Renal cortex interstitium (tissue), 11 donors: ENCODE results near the gene RAD51AP1. TPM values are rescaled to one million over a fixed set of nuclear protein-coding genes. Genes with fewer than 3 reads are reported as not detected.

Experiments
- DNase-seq, 11 donors: peaks; one replicate each; pipeline ENCODE4 v3.0.0-alpha.2; 2013; ENCODE audit warnings: low read depth in 9 of 11, low spot score in 4 of 11; ENCODE audit errors: extremely low read depth in 1 of 11
- polyA plus RNA-seq, 3 donors: library from polyadenylated mRNA; unstranded; fragments of 120-200 nt; gene quantifications; one replicate each; pipeline ENCODE4 v1.2.1, GENCODE V29; 2013; ENCODE audit not compliant: insufficient read length in 3 of 3

The RAD51AP1 gene
- polyA plus RNA-seq, 3 donors: 22.7 to 37.1 (median 29.0) TPM

GRCh38 chr12:4535092-4535491 lies 3.6 kb upstream of the RAD51AP1 start:
- DNase-seq: no peak

GRCh38 chr12:4535871-4536270 lies 2.8 kb upstream of the RAD51AP1 start:
- no peak for DNase-seq

GRCh38 chr12:4539167-4539870 lies 629 bp downstream of the RAD51AP1 start:
- DNase-seq: no peak

- no peak for DNase-seq
Observed at GRCh38 chr12:4540170-4540569, 1.5 kb downstream of the RAD51AP1 start.

- no peak for DNase-seq
Observed at GRCh38 chr12:4540638-4541037, 1.9 kb downstream of the RAD51AP1 start.

- DNase-seq: no peak
Observed at GRCh38 chr12:4545195-4545594, 6.5 kb downstream of the RAD51AP1 start.

GRCh38 chr12:4552191-4552590 lies 13.5 kb downstream of the RAD51AP1 start:
- no peak for DNase-seq

GRCh38 chr12:4553943-4554342 lies 15.3 kb downstream of the RAD51AP1 start:
- no peak for DNase-seq

DNA sequence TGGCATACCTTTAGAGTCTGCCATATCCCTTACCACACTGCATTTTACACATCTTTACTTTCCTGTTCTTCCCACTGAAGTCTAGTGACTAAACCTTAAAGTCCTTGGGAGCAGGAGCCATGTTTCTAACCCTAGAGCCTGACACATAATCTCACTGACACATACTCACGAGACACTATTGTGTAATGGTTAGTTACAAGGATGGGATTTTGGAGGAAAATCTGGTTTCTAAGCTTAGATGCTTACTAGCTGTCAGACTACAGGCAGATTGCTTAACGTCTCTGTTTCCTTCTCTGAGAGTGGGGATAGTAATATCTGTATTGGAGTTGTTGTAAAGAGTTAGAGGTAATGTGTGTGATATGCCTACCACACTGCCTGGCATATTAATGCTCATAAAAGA lies 17.1 kb downstream of the RAD51AP1 start:
- DNase-seq: no peak

DNA sequence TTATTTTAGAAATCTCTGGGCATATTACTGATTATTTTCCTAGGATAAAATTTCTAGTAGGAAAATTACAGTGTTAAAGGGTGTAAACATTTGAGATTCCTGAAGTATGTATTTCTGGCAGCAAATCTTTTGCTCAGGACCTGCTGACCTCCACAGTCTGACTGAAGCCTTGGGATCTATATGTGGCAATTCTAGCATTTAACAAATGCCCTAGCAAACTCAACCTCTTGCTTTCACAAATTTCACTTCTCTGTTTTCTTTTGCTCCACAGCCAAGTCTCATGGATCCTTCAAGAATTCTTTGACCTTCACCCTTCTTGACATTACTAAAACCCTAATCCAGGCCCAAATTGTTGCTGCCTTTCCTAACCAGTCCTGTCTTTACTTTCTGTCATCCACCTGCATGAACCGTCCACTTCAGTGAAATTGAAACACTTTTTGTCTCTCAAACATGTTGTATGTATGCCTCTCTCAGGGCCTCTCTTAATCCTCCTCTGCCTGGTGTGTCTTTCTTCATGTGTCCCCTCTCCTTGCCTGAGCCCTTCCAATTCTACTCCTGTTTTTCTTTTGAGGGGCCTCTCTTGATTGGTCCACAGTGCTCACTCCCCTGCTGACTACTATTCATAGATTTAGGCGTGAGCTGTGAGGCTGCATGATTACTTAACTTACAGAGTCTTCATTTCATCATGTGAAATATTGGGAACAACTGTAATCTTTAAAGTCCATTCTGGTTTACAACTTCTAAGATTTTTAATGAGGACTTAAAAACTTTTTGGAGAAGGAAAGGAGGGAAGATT lies 18.2 kb downstream of the RAD51AP1 start:
- no peak for DNase-seq

DNA sequence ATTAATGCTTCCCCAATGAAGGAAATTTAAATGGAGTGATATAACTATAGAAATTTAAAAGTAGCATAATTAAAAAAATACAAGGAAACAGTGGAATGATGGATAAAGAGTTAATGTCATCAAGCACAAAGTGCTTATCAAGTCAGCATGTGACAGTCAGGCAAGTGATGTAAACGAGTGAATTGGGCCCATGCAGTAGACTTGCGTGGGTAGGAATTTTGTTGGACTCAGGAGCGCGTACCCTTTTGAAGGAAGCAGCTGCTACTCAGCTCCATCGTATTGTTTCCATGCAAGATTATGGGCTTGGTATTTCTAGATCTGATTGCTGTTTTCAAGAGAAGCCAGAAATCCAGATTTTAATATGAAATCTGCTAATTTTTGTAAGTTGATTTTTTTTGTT lies 18.9 kb downstream of the RAD51AP1 start:
- DNase-seq: no peak

- DNase-seq: no peak
Observed at GRCh38 chr12:4558171-4558570, 19.5 kb downstream of the RAD51AP1 start.

- peak; percentile 65 to 87 (median 82) for DNase-seq
Observed at GRCh38 chr12:4562034-4562657, 23.5 kb downstream of the RAD51AP1 start, which contains the start of gene DYRK4. TSS of gene DYRK4 (plus strand) at chr12:4562208. CDS start at chr12:4562246, 38 bp downstream.

DNA sequence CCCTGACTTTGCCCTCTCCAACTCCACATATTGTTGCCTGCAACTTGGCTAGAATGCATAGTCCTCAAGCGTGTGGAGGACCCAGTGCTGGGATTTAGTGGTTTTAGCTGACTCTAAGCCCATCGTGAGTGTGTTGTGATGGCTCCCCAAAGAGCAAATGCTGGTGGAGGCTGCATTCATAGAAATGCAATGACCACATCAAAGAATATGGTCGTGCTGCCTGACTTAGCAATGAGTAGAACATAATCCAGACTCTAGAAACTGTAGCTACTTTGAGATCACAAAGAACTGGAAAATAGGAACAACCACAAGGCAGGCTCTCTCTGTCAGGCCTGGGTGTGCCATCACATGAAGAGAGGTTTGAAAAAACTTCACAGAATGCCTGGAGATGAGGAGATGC lies 24.6 kb downstream of the RAD51AP1 start:
- DNase-seq: no peak

DNA sequence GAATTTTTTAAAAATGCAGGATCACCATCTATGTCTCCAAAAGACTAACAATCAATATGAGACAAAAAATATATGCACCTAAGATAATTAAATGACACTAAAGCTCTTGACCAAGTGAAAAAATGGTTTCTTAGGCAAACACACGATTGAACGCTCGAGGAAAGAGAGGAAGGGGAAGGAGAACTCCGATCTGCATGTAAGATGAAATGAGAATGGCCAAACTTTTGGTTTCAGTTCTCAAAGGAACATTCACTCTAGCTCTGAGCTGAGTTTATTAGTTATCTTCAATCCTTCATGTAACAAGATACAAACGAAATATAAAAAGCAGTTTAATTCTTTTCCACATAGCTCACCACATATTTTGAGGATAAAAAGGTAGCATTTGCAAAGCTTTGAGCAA lies 26.1 kb downstream of the RAD51AP1 start:
- DNase-seq: no peak

DNA sequence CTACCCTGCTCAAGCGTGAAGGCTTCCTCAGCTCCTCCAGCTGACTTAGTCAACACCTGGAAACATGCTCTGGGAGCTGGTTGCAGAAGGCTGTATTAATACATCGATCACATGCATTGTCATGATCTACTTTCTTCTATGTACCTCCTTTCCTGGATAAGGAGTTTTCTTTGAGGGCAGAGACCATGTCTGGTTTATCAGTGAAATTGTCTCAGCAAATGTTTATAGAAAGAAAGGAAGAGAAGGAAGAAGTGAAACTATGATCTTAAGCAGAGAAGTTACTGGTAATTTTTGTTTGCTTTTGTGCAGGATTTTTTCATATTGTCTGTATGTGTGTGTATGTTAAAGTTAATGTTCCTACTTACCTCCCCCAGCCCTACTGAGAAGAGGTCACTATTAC lies 27.8 kb downstream of the RAD51AP1 start:
- DNase-seq: no peak

DNA sequence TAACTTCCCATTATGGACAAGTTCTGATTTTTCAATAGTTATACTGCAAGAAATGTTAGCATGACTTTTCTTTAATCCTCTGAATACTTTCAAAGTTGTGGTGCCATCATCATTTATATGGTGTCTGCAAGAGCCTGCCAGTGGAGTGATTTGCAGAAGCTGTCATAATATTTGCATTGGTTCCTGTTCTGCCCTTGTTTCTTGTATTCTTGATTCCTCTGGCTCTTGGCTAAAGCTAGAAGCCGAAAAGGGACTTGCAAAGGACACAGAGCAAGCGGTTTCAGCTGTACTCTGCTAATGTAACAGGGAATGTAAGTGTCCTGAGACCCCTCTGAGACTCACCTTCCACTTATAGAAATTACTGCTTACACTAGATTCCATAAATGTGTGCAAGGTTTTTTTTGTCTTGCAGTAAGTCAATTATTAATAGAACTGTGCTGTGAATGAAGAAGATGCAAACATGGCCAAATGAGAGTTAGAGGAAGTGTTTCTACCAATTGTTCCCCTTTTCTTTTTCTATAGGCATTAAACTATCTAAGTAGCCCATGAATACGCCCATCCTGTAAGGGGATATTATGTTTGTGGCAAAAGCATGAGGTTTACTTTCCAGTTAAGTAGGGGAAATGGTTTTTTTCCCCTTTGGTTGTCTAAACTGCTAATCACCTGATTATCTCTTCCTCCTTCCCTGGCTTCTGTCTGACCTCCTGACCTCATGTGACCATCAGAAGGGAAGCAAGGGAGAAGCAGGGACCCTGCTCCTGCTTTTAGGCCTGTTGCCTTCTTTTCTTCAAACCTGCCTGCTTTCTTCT lies 28.6 kb downstream of the RAD51AP1 start:
- DNase-seq: no peak

DNA sequence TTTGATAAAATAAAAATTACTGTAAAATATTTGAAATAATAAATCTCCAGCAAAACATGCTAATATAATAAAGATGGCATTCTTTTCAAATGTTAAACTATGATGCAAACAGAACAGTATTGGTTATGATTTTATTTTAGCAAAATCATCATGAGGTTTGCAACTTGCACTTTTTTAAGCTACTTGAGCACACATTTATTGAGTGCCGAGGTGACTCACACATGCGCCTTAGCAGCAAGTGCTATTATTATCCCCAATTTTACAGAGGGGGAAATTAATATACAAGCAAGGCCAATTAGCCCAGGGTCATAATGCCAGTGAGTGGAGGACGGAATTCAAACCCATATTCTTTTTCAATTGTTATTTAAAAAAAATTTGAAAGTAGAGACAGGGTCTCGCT lies 30.6 kb downstream of the RAD51AP1 start:
- no peak for DNase-seq

DNA sequence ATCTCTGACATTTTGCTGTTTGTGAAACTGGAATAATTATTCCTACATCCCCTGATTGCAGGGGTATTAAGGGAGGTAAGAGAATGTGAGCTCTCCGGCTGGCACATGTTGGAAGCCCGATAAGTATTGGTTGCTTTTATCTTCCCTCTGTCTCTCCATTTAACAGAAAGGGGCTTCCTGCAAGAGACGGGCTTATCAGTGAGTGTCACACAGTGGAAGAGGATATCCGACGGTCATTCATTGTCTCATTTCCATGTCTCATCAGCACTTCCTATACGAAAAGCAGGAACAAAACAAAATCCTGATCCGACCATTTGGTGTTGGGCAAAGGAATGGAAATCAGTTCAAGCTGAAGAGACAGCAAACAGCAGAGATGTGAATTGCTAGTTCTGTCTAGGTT lies 34.0 kb downstream of the RAD51AP1 start:
- no peak for DNase-seq
